Stimulated activated CD4-positive, alpha-beta T cell treated with anti-CD3 and anti-CD28 coated beads, Interleukin-1b, Interleukin-23, amount 100 ng/mL, for 48 hours (primary cell): ENCODE data around the gene DLAT.
"Not testable (repeated sequence)": the region's sequence is repeated elsewhere in the genome, so short reads cannot be mapped to it uniquely, and the experiment has no call there.

Source experiments
- DNase-seq: peaks from one replicate; pipeline ENCODE4 v3.0.0-alpha.2; 2020

The DLAT gene

DNA sequence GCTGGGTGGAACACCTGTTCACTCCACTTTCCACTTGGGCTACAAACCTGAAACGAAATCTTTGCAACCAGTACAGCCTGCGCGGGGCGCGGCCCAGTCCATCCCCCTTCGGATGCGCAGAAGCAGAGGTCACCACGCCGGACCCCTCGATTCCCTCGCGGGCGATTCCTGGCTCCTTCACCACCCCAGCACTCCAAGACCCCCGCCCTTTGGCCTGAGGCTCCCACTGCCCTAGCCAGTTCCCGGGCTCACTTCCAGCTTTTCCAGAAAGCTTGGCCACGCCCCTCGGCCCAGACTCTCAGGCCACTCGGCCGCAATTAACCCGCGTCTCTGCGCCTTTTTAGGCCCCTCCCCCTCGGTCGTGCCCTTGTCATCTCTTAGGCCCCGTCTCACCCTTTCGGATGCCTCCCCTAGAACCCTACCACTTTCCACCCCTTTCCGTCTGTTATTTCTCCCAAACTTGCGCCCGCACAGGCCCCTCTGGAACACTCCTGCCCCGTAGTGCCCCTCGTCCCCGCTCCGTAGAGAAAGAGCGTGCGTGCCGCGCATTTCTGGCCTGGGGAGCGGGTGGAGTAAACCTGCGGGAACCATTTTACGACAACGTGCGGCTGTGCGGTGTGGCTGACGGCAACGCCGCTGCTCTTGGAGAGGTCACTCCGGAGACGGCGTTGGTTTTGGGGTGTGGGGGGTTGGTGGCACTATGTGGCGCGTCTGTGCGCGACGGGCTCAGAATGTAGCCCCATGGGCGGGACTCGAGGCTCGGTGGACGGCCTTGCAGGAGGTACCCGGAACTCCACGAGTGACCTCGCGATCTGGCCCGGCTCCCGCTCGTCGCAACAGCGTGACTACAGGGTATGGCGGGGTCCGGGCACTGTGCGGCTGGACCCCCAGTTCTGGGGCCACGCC lies at the start of gene DLAT:
DLAT (plus strand) TSS at position 636 of the 906 bp plus-strand sequence; CDS start at position 701, 65 bp downstream.
- peak; percentile 86 for DNase-seq

DNA sequence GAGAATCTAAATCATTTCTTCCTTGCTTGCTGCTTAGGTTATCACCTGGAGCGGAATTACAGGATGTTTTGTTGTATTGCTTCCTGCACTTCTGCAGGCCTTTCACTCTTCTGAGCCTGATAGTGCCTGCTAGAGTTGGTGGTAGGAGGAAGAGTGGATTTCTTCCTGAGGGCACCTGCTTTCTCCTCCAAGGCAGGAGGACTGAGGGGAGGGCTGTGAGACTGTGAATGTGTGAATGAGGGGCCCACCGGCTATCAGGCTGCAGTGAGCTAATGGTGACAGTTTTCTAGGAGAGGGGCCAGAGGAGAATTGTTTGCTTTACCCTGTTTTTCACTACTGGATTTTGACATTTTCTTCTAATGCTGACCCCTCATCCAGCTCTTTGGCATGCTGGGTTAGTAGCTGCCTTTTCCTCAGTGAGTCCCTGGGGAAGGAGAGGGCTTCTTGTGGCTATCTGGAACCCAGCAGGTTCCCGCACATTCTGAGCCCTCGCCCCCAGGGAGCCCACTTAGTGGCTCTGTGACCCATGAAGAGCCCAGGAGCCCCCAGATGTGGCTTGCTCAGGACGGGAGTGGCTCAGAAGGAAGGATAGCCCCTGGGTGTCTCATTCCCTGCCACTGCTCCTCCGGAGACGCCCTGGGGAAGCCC lies 49.0 kb upstream of the DLAT start:
- DNase-seq: no peak

DNA sequence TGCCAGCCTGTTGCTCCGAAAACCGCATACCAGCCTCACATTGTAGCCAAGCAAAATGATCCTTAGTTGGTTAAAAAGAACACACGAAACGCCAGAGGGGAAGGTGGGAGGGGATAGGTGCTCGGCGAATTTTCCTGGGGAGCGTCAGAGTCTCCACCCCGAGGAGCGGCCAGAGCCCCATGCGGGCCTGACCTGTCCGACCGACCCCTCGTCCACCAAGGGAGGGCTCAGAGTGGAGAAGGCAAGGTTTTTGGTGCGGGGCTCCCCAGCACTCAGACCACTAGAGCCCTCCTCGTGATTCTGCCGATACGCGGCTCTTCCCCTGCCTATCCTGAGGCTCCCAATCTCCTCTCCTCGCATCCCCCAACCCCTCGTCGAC lies 48.5 kb upstream of the DLAT start:
- no peak for DNase-seq

DNA sequence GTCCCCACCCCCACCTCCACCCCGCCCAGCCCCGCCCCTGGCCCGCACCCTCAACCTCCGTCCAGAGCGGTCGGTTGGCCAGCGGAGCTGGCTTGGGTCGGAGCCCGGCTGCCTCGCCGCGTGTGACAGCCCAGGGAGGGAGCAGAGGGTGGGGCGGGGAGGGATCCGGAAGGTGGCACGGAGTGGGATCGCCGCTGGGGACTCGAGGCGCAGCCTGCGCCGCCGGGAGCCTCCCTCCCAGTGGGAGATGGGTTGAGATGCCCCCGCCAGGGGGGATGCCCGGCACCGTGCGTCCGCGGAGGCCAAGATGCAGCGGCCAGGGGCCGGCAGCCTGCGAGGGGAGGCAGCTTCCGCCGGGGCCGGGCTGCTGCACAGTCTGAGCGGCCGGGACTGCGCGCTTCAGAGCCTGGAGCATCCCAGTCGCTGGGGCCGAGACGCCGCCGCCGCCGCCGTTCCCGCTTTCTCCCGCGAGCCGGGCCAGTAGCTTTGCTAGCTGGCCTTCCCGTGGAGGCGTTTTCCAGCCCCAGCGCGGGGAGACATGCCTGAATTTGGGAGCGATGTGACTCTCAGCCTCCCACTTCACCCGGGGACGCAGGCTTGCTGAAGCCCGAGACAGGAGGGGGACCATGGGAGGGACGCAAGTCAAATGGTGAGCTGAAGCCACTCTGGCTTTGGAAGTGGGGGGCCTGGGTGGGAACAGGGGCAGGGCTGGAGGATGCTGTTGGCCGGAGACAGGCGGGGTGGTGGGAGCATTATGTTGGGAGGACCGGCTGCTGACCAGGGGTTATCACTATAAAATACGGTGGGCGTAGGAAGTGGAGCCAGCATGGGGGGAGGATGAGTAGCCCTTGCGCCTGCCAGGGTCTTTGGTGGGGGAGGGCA lies 47.8 kb upstream of the DLAT start:
- DNase-seq: no peak

DNA sequence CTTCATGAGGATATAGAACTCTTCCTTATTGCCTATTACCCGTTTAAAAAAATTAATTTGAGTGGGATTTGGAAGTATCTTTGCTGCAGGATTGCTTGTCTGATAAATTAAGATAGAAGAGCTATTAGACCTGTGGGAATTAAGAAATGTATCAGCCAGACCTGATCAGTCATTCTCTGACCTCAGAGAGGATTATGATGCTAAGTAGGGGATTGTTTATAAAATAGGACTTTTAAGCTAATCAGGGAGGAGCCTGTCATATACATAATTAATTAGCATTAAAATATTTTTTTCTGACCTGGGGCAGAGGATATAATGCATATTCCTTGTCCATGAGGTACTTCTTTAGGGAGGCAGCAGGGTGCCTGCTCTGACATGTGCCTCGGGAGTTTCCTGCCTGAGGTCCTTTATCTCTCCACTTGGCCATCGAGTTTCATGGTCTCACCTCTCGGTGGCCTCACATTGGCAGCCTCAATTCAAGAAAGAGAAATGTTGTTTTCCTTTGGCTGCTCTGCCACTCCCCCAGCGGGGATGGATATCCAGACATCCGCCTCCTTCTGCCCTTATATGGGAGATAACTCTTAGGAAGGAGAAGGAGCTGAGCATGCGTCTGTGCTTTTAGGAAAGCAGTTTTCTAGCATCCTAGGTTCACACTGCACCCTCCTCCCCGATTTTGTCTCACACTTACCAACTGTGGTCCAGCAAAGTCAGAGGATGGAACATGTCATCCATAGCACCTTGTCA lies 47.0 kb upstream of the DLAT start:
- DNase-seq: no peak

DNA sequence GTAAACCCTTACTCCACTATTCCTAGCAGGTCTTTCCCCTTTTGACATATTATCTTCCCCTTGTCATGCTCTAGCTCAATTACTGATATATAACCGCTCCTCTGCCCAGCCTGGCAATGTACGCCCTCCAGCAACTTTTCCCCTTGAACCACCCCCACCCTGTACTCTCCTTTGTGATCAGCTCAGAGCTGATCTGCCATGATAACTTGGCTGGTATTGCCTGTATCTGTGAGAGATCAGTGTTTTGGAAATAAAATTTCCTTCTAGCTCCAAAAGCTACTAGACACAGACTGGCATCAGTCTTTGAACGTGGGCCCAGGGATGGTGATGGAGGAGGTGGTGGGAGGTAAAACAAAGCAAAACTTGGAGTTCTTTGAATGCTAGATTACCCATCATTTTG lies 45.1 kb upstream of the DLAT start:
- no peak for DNase-seq

DNA sequence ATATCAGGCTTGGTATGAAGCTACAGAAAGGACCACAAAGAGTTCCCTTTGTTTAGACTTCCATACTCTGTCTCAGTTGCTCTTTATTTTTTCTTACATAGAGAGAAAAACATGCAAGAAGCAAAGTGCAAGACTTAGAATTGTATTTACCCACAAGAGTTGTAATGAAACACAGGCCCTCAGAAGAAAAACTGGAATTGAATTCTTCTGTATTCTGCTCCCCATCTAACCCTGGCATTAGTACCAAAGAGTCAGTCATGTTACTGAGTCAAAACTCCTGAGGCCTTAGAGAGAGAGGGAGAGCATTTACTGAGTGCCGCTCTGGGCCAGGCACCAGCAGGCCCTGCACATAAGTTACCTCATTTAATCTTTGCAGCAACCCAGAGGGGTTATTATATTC lies 43.9 kb upstream of the DLAT start:
- no peak for DNase-seq

DNA sequence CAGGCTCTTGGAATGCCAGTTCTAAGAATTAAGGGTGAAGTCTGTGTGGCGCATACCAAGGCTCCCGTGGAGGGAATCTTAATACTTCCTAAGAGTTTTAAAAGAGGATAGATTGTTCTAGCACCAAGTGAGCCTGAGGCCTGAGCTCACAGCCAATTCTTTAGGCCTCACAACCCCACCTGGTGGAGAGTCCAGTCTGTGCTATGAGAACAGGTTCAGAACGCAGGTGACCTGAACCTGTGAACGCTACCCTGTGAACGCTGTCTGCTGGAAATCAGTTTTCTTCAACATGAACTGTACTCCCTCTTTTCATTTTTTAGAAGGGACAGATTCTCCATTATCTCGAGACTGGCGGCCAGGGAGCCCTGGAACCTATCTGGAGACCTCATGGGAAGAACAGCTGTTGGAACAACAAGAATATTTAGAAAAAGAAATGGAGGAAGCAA lies 43.2 kb upstream of the DLAT start:
- DNase-seq: peak; percentile 52

DNA sequence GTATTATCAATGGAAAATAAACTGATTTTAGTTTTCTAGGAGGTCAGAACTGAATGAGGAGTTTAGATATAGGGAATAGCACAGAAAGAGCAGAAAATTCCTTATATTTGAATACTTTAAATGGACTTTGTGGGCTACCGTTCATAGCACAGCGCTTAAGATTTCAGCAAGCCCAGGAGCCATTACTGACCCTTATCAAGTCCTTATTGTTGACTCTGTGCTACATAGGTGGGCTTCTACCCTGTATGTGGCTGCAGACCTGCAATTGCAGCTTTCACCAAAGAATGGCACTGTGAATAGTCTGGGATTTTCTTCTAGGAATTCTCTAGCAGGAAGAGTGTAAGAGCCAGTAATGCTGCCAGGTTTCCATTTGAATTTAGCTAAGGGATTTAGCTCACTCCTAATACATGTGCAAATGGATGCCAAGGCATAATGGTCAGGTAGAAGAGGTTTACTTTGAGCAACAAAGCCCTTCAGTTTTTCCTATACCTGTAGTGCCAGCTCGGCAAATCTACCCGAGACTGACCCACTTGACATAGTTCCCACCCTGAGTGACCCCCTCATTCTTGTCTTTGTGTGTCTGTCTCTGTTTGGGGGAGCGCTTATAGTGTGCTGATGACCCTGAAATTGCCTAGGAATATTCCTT lies 42.5 kb upstream of the DLAT start:
- no peak for DNase-seq

DNA sequence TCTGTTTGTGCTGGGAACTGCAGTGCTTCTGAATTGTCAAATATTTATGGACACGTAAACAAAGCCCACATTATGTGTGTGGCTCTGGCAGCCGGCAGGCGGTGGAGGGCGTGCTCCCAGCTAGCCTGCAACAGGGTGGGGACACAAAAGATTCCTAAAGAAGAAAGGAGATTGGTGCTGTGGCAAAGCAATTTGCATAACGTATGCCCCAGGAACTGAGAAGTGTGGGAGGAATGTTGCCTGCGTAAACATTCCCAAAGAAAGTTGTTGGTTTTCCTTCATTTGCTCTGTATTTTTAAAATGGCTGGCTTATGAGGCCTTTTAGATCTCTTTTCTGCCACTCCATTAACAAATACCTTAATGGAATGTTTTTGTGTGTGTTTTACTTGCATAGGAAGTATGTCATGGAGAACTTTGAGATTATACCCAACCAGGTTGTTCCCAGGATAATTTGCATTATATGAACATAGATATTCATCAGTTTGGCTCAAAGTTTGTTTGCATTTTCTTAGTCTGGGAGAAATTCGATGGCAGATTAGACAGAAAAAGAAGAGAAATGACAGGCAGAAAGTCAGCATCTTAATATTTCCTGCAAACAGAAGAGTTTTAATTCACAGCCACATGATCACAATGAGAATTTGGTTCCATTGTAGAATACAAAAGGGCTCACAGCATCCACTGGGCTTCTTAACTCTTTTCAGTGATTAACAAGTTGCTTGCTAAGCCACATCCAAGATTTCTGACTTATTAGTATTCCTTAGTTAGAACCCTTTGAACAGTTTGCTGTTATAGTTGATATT lies 41.8 kb upstream of the DLAT start:
- no peak for DNase-seq

DNA sequence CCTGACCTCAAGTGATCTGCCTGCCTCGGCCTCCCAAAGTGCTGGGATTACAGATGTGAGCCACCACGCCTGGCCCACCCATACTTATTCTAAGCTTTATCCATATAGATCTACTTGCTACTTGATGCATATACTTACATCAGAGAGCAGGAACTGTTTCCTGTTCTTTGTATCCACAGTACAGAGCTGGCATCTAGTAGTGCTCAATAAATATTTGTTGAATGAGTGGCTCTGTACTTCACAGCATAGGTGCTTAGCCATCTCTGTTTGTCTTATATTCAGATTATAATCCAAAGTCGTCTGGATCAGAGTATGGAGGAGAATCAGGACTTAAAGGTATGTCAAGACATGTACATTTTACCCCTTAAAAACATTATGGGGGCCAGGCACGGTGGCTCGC lies 38.6 kb upstream of the DLAT start:
- no peak for DNase-seq

DNA sequence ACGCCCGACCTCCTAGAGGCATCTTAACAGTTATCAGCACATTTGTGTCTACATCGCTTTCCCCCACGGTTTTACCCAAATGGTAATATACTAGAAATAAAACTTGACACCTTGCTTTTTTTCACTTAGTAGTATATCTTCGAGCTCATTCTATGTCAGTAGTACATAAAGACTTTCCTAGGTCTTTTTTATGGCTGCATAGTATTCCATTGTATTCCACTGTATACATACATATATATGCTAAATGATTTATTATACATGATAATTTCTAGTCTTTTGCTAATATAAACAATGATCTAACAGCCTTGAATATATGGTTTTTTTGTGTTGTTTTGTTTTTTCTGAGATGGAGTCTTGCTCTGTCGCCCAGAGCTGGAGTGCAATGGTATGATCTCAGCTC lies 34.8 kb upstream of the DLAT start:
- no peak for DNase-seq

DNA sequence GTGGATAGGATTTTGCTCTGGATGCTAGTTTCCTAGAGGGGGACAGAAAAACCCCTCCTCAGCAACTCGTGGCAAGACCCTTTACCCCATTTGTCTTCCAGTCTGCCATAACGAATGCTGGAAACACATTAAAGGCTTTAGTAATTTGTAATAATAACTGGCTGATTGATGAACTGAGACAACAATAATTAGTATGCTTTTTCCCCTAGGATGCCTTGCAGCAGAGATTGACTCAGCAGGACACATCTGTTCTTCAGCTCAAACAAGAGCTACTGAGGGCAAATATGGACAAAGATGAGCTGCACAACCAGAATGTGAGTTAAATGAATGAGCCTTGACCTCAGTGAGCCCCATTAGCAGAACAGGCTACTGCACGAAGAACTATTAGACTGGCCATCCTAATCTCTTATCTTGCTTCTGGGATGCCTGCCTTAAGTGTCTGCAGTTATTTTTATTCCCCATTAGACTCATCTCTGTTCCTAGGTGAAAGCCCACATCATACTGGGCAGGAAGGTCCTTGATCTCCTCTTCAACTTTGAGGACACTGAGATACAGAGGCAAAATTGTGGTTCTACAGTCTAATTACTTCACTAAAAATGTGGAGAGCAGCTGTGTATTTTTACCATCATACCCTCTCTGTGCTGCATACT lies 32.9 kb upstream of the DLAT start:
- no peak for DNase-seq

DNA sequence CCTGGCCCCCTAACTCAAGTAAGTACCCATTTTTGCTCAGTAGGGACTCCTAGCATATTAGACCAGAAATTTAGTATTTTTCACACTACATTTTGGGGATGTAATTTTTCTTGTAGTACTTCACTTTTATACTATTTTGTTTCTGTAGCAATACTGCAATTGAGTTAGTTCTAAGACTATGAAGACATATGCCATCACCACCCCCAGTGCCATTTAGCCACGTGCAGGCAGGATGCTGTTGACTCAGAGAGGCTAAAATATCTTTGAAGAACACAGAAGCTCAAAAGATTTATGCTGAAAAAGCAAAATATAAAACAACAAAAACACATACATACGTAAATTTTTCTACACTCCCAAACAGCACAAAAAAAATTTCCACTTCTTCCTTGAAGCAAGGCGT lies 29.1 kb upstream of the DLAT start:
- no peak for DNase-seq

DNA sequence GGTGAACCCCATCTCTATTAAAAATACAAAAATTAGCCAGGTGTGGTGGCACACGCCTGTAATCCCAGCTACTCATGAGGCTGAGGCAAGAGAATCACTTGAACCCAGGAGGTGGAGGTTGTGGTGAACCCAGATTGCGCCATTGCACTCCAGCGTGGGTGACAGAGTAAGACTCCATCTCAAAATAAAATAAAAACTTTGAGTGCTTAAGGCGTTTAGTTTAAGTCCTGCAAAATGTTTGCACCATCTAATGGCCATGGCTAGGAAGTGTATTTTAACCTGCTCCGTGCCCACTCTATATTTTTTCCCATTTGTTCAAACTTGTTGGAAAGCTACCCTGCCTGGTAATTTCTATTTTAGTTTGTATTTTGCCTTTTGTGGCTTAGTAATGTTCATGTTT lies 28.5 kb upstream of the DLAT start:
- not testable (repeated sequence) for DNase-seq

DNA sequence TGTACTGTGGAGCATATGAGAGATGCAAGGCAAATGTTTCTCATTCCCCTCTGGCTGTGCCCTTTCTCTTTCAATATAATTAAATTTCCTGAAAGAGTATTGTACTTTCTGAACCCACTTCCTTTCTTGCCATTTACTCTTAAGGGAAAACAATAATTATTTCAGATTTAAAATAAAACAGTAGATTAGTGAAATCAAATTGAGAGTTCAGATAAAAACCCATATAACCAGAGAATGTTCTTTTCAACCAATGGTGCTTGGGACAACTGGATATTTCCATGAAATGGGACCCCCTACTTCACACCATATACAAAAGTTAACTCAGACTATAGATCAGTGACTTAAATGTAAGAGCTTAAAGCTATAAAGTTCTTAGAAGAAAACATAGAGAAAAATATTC lies 26.1 kb upstream of the DLAT start:
- DNase-seq: no peak

DNA sequence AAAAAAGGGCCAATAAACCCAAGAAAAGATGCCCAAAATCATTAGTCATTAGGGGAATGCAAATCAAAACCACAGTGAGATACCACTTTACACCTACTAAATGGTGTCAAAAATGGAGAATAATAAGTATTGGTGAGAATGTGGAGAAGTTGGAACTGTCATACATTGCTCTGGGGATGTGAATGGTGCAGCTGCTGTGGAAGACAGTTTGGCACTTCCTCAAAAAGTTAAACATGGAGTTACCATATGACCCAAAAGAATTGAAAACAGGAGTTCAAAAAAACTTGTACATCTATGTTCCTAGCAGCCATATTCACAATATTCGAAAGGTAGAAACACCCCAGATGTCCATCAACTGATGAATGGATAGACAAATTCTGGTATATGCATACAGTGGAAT lies 24.5 kb upstream of the DLAT start:
- DNase-seq: no peak

DNA sequence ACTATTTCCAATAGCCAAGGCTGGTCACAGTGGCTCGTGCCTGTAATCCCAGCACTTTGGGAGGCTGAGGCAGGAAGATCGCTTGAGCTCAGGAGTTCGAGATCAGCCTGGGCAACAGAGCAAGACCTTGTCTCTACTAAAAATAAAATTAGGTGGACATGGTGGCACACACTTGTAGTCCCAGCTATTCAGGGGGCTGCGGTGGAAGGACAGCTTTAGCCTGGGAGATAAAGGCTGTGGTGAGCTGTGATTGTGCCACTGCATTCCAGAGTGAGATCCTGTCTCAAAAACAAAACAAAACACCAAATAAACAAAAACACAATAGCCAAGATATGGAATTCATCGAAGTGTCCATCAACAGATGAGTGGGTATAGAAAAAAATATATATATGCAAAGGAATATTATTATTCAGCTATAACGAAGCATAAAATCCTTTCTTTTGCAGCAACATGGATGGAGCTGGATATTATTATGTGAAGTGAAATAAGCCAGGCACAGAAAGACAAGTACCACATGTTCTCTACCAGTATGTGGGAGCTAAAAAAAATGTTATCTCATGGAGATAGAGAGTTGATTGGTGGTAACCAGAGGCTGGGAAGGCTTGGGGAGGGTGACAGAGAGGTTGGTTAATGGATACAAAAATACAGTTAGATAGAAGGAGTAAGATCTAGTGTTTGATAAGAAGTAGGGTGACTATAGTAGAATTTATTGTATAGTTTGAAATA lies 22.6 kb upstream of the DLAT start:
- DNase-seq: no peak

DNA sequence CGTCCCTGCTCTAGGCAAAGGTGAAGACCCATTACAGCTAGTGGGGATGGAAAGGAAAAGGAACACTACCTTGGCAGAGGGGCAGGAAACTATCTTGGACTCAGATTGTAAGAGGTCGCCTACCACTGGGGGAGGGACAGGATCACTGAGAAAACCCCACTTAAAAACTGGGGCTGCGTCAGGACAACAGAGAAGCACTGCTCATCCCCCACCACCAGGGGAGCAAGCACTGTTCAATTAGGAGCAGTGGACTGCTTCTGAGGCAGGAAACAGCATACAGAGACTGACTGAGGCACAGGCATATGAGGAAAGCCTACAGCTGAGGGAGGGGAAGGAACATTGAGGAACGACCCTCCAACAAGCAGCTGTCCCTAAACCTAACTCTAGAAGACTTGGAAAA lies 20.8 kb upstream of the DLAT start:
- DNase-seq: peak; percentile 6
